ENCODE data around the gene JARID2. TPM values are rescaled to one million over a fixed set of nuclear protein-coding genes. Genes with fewer than 3 reads are reported as not detected.

Gene JARID2
- total and polyA plus RNA-seq, 3 experiments from 2014 or later, result 12.0 to 25.5 (median 25.0) TPM

DNA sequence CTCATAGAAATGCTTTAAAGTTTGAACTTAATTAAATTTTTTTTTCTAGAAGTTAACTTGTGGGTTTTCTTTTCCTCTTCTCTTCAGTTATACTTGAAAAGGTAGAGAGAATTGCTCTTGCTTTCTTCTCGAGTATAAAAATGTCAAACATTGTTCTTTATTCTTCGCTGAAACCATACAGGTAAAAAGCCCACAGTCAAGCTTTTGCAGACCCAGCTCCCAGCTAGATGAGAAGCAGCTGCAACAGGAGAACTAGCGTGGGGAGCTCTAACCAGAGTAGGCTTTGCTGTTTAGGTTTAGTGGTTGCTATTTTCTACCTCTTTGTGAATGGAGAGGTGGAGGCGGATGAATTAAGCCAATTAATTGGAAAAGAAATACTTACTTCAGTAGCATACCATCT lies 102.7 kb downstream of the JARID2 start:
- Histone ChIP-seq H3K4me3 (ENCODE audit: low read length) (no peak overlapping the region), H3K36me3 (ENCODE audit: insufficient read depth, low read length) (no peaks in the 10 kb centered on the region), H3K27me3 (ENCODE audit: insufficient read depth, low read length, poor library complexity, severe bottlenecking) (no peaks in the 10 kb centered on the region), H3K4me1 (ENCODE audit: insufficient read depth, low read length) (peaks cover 49% of the 10 kb centered on the region), H3K9me3 (ENCODE audit: low read length) (no peaks in the 10 kb centered on the region), H3K27ac (ENCODE audit: low read depth, low read length) (no peak overlapping the region)
- ChIA-PET POLR2A (no interaction called here), CTCF (no interaction called here)
- no peak overlapping the region for H3K27ac Mint-ChIP-seq
- H3K4me3 Mint-ChIP-seq, result no peak overlapping the region
- H3K4me1 Mint-ChIP-seq, result peaks cover 68 to 93% (median 89%) of the 10 kb centered on the region in 3 donors
- DNase-seq, result peak in 1 of 5 donors; percentile 38
- no peaks in the 10 kb centered on the region for H3K9me3 Mint-ChIP-seq
- H3K27me3 Mint-ChIP-seq, result no peaks in the 10 kb centered on the region
- H3K36me3 Mint-ChIP-seq, result peaks cover 0 to 12% (median 5%) of the 10 kb centered on the region in 3 donors

- DNase-seq, result no peak
- ChIA-PET CTCF (no interaction called here), POLR2A (interaction anchor here (0.6 kb wide), 1 partner anchor 872 kb away, joined by 5 read pairs; no protein-coding TSS in a partner anchor)
- H3K9me3 ChIP-seq (ENCODE audit: low read length), result no peaks in the 10 kb centered on the region
- Mint-ChIP-seq H3K9me3 (no peaks in the 10 kb centered on the region), H3K27me3 (no peaks in the 10 kb centered on the region), H3K4me3 (no peak overlapping the region), H3K36me3 (peaks cover 0 to 12% (median 7%) of the 10 kb centered on the region in 3 donors), H3K4me1 (peaks cover 68 to 93% (median 89%) of the 10 kb centered on the region in 3 donors), H3K27ac (no peak overlapping the region)
- H3K27me3 ChIP-seq (ENCODE audit: insufficient read depth, low read length, poor library complexity, severe bottlenecking), result no peaks in the 10 kb centered on the region
- peaks cover 47% of the 10 kb centered on the region for H3K4me1 ChIP-seq (ENCODE audit: insufficient read depth, low read length)
- no peak overlapping the region for H3K4me3 ChIP-seq (ENCODE audit: low read length)
- H3K36me3 ChIP-seq (ENCODE audit: insufficient read depth, low read length), result no peaks in the 10 kb centered on the region
- no peak overlapping the region for H3K27ac ChIP-seq (ENCODE audit: low read depth, low read length)
Measured at GRCh38 chr6:15349379-15349778, 103.5 kb downstream of the JARID2 start.

- Mint-ChIP-seq H3K4me1 (peaks cover 64 to 88% (median 85%) of the 10 kb centered on the region in 3 donors), H3K9me3 (no peaks in the 10 kb centered on the region), H3K27me3 (no peaks in the 10 kb centered on the region), H3K27ac (no peak overlapping the region), H3K36me3 (peaks cover 0 to 12% (median 7%) of the 10 kb centered on the region in 3 donors), H3K4me3 (no peak overlapping the region)
- Histone ChIP-seq H3K9me3 (ENCODE audit: low read length) (no peaks in the 10 kb centered on the region), H3K4me3 (ENCODE audit: low read length) (no peak overlapping the region), H3K27ac (ENCODE audit: low read depth, low read length) (no peak overlapping the region), H3K27me3 (ENCODE audit: insufficient read depth, low read length, poor library complexity, severe bottlenecking) (no peaks in the 10 kb centered on the region), H3K36me3 (ENCODE audit: insufficient read depth, low read length) (no peaks in the 10 kb centered on the region), H3K4me1 (ENCODE audit: insufficient read depth, low read length) (peaks cover 48% of the 10 kb centered on the region)
- no peak for DNase-seq
- ChIA-PET CTCF (no interaction called here), POLR2A (no interaction called here)
Measured at GRCh38 chr6:15350386-15351083, 104.7 kb downstream of the JARID2 start.

DNA sequence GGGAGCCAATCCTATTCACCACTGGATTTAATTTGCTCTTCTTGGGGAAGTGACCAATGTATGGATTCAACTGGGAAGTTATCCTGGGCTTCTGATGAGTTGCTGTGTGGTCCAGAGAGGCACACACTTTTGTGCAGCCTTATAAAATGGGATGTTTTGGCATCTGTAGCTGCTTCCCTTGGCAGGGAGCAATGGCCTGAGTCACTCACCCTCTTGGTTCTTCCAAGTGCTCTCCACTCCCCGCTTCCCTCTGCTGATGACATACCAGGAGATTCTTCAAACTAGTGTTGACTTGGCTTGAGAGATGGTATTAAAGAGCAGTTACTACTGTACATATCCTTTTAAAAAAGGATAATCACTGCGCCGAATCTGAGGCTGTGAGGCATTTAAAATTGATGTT lies 105.8 kb downstream of the JARID2 start:
- H3K4me1 Mint-ChIP-seq, result peaks cover 63 to 88% (median 84%) of the 10 kb centered on the region in 3 donors
- Histone ChIP-seq H3K36me3 (ENCODE audit: insufficient read depth, low read length) (no peaks in the 10 kb centered on the region), H3K4me1 (ENCODE audit: insufficient read depth, low read length) (peaks cover 37% of the 10 kb centered on the region), H3K27me3 (ENCODE audit: insufficient read depth, low read length, poor library complexity, severe bottlenecking) (no peaks in the 10 kb centered on the region), H3K4me3 (ENCODE audit: low read length) (no peak overlapping the region), H3K9me3 (ENCODE audit: low read length) (no peaks in the 10 kb centered on the region), H3K27ac (ENCODE audit: low read depth, low read length) (no peak overlapping the region)
- ChIA-PET POLR2A (interaction anchor here (0.6 kb wide), 1 partner anchor 934 kb away, joined by 3 read pairs; no protein-coding TSS in a partner anchor), CTCF (no interaction called here)
- no peaks in the 10 kb centered on the region for H3K9me3 Mint-ChIP-seq
- H3K27me3 Mint-ChIP-seq, result no peaks in the 10 kb centered on the region
- no peak overlapping the region for H3K4me3 Mint-ChIP-seq
- H3K27ac Mint-ChIP-seq, result no peak overlapping the region
- no peak for DNase-seq
- peaks cover 0 to 15% (median 12%) of the 10 kb centered on the region in 3 donors for H3K36me3 Mint-ChIP-seq

DNA sequence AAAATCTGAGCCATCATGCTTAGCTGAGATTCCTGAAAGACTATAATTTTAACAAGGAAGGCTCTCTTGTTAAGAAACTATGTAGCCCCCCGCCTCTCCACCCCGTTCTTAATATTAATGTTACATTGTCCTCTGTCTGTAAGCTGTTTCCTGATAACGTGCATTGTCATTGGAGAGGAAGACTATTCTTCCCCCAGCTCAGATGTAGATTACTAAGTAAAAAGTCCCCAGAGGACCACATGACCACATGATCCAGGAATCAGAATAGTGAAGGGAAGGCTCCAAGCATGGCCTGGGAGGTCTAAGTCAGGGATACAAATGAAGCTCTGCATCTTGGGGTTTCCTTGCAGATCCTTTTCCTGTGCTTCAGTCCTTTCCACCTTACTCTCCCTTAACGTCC lies 106.4 kb downstream of the JARID2 start:
- CTCF ChIA-PET, result no interaction called here
- DNase-seq, result no peak
- Histone ChIP-seq H3K36me3 (ENCODE audit: insufficient read depth, low read length) (no peaks in the 10 kb centered on the region), H3K4me1 (ENCODE audit: insufficient read depth, low read length) (peaks cover 31% of the 10 kb centered on the region), H3K9me3 (ENCODE audit: low read length) (no peaks in the 10 kb centered on the region), H3K4me3 (ENCODE audit: low read length) (no peak overlapping the region), H3K27me3 (ENCODE audit: insufficient read depth, low read length, poor library complexity, severe bottlenecking) (no peaks in the 10 kb centered on the region), H3K27ac (ENCODE audit: low read depth, low read length) (no peak overlapping the region)
- Mint-ChIP-seq H3K4me1 (peaks cover 61 to 86% (median 85%) of the 10 kb centered on the region in 3 donors), H3K4me3 (peak overlapping the region in 1 of 7 donors; percentile 42), H3K9me3 (no peaks in the 10 kb centered on the region), H3K27me3 (no peaks in the 10 kb centered on the region), H3K36me3 (peaks cover 0 to 15% (median 12%) of the 10 kb centered on the region in 3 donors), H3K27ac (no peak overlapping the region)
- POLR2A ChIA-PET, result interaction anchor here (0.6 kb wide), 1 partner anchor 934 kb away, joined by 3 read pairs; no protein-coding TSS in a partner anchor

GRCh38 chr6:15352845-15353244 lies 107.0 kb downstream of the JARID2 start:
- H3K27ac ChIP-seq (ENCODE audit: low read depth, low read length), result no peak overlapping the region
- no peak overlapping the region for H3K4me3 ChIP-seq (ENCODE audit: low read length)
- Mint-ChIP-seq H3K4me3 (no peak overlapping the region), H3K4me1 (peaks cover 61 to 87% (median 87%) of the 10 kb centered on the region in 3 donors), H3K27ac (peak overlapping the region in 2 of 8 donors; percentile 2 to 74), H3K36me3 (peaks cover 0 to 15% (median 12%) of the 10 kb centered on the region in 3 donors), H3K27me3 (no peaks in the 10 kb centered on the region), H3K9me3 (no peaks in the 10 kb centered on the region)
- no peaks in the 10 kb centered on the region for H3K27me3 ChIP-seq (ENCODE audit: insufficient read depth, low read length, poor library complexity, severe bottlenecking)
- no peak for DNase-seq
- no peaks in the 10 kb centered on the region for H3K36me3 ChIP-seq (ENCODE audit: insufficient read depth, low read length)
- ChIA-PET CTCF (no interaction called here), POLR2A (no interaction called here)
- H3K9me3 ChIP-seq (ENCODE audit: low read length), result no peaks in the 10 kb centered on the region
- H3K4me1 ChIP-seq (ENCODE audit: insufficient read depth, low read length), result peaks cover 26% of the 10 kb centered on the region

- peaks cover 16% of the 10 kb centered on the region for H3K4me1 ChIP-seq (ENCODE audit: insufficient read depth, low read length)
- no peak overlapping the region for H3K27ac ChIP-seq (ENCODE audit: low read depth, low read length)
- H3K27me3 ChIP-seq (ENCODE audit: insufficient read depth, low read length, poor library complexity, severe bottlenecking), result no peaks in the 10 kb centered on the region
- H3K36me3 ChIP-seq (ENCODE audit: insufficient read depth, low read length), result no peaks in the 10 kb centered on the region
- Mint-ChIP-seq H3K36me3 (peaks cover 0 to 13% (median 10%) of the 10 kb centered on the region in 3 donors), H3K9me3 (no peaks in the 10 kb centered on the region), H3K27me3 (no peaks in the 10 kb centered on the region), H3K4me1 (peaks cover 56 to 86% (median 80%) of the 10 kb centered on the region in 3 donors), H3K27ac (no peak overlapping the region), H3K4me3 (peak overlapping the region in 1 of 7 donors; percentile 15)
- no peaks in the 10 kb centered on the region for H3K9me3 ChIP-seq (ENCODE audit: low read length)
- ChIA-PET CTCF (no interaction called here), POLR2A (interaction anchor here (0.6 kb wide), 1 partner anchor 15 kb away, joined by 4 read pairs; no protein-coding TSS in a partner anchor)
- no peak overlapping the region for H3K4me3 ChIP-seq (ENCODE audit: low read length)
- no peak for DNase-seq
Measured at GRCh38 chr6:15355683-15356099, 109.8 kb downstream of the JARID2 start.

DNA sequence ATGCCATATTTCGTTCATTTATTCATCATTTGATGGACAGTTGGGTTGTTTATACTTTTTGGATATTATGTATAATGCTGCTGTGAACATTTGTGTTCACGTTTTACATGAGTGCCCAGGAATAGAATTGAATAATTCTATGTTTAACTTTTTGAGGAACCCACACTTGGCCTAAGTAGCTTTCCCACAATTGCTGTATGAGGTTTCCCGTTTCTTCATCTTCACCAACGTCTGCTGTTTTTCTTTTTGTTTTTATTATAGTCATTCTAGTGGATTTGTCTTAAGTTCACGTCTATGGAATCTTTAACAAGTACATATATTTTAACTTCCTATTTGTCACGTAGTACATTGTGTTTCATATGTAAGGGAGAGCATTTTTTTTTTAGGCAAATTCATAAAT lies 110.3 kb downstream of the JARID2 start:
- no peaks in the 10 kb centered on the region for H3K27me3 ChIP-seq (ENCODE audit: insufficient read depth, low read length, poor library complexity, severe bottlenecking)
- Mint-ChIP-seq H3K27me3 (no peaks in the 10 kb centered on the region), H3K27ac (no peak overlapping the region), H3K4me1 (peaks cover 57 to 81% (median 75%) of the 10 kb centered on the region in 3 donors), H3K36me3 (peaks cover 0 to 13% (median 11%) of the 10 kb centered on the region in 3 donors), H3K9me3 (no peaks in the 10 kb centered on the region), H3K4me3 (no peak overlapping the region)
- H3K9me3 ChIP-seq (ENCODE audit: low read length), result no peaks in the 10 kb centered on the region
- peaks cover 16% of the 10 kb centered on the region for H3K4me1 ChIP-seq (ENCODE audit: insufficient read depth, low read length)
- no peak for DNase-seq
- ChIA-PET POLR2A (no interaction called here), CTCF (no interaction called here)
- H3K36me3 ChIP-seq (ENCODE audit: insufficient read depth, low read length), result no peaks in the 10 kb centered on the region
- no peak overlapping the region for H3K27ac ChIP-seq (ENCODE audit: low read depth, low read length)
- no peak overlapping the region for H3K4me3 ChIP-seq (ENCODE audit: low read length)
